DMS53 (cell line): ENCODE data around the gene CCR2.
"Not testable (repeated sequence)": the region's sequence is repeated elsewhere in the genome, so short reads cannot be mapped to it uniquely, and the experiment has no call there.

Experiments
- DNase-seq: peaks from one replicate; lab custom pipeline; 2025; lab: John Stamatoyannopoulos, UW

Gene CCR2

GRCh38 chr3:46353647-46354410 lies at the start of gene CCR2:
Gene CCR2, plus strand, starts transcription at chr3:46354111. Its CDS starts 3,417 bp downstream, at chr3:46357528.
- DNase-seq = no peak

GRCh38 chr3:46304739-46305138 lies 49.2 kb upstream of the CCR2 start:
- no peak for DNase-seq

GRCh38 chr3:46312991-46313390 lies 40.9 kb upstream of the CCR2 start:
- DNase-seq = no peak

GRCh38 chr3:46314517-46314916 lies 39.4 kb upstream of the CCR2 start:
- no peak for DNase-seq

- no peak for DNase-seq
These were observed 37.7 kb upstream of the CCR2 start for GRCh38 chr3:46316206-46316605.

- no peak for DNase-seq
These were observed 35.5 kb upstream of the CCR2 start for GRCh38 chr3:46318207-46318927.

GRCh38 chr3:46321461-46322104 lies 32.3 kb upstream of the CCR2 start:
- DNase-seq = no peak

GRCh38 chr3:46324036-46324435 lies 29.9 kb upstream of the CCR2 start:
- DNase-seq = no peak

- DNase-seq = no peak
These were observed 28.1 kb upstream of the CCR2 start for GRCh38 chr3:46325645-46326300.

- DNase-seq = not testable (repeated sequence)
These were observed 23.2 kb upstream of the CCR2 start for GRCh38 chr3:46330676-46331075.

GRCh38 chr3:46334741-46335478 lies 19.0 kb upstream of the CCR2 start:
- no peak for DNase-seq

- no peak for DNase-seq
These were observed 18.4 kb upstream of the CCR2 start for GRCh38 chr3:46335541-46335940.

GRCh38 chr3:46337911-46338310 lies 16.0 kb upstream of the CCR2 start:
- no peak for DNase-seq

- DNase-seq = no peak
These were observed 15.1 kb upstream of the CCR2 start for GRCh38 chr3:46338840-46339239.

GRCh38 chr3:46344476-46344875 lies 9.4 kb upstream of the CCR2 start:
- DNase-seq = no peak

- DNase-seq = no peak
These were observed 5.0 kb upstream of the CCR2 start for GRCh38 chr3:46348823-46349482.

GRCh38 chr3:46349484-46350261 lies 4.2 kb upstream of the CCR2 start:
- no peak for DNase-seq

- no peak for DNase-seq
These were observed 3.7 kb upstream of the CCR2 start for GRCh38 chr3:46350262-46350565.

GRCh38 chr3:46351646-46352045 lies 2.3 kb upstream of the CCR2 start:
- DNase-seq = no peak

- DNase-seq = no peak
These were observed 821 bp upstream of the CCR2 start for GRCh38 chr3:46353090-46353489.

- no peak for DNase-seq
These were observed 567 bp downstream of the CCR2 start for GRCh38 chr3:46354478-46354877.
